ENCODE measurements around the gene TPRX1. TPM values are rescaled to one million over a fixed set of nuclear protein-coding genes. Genes with fewer than 3 reads are reported as not detected.

Gene TPRX1
- total and polyA plus RNA-seq, 5 experiments from 2014 or later, result not detected

GRCh38 chr19:47752440-47753211 lies 51.7 kb downstream of the TPRX1 start:
- peaks cover 9 to 85% (median 9%) of the 10 kb centered on the region in 3 donors for H3K36me3 Mint-ChIP-seq
- peak overlapping the region in 7 of 10 donors; percentile 35 to 84 (median 49) for H3K27ac Mint-ChIP-seq
- H3K27me3 Mint-ChIP-seq, result no peaks in the 10 kb centered on the region
- ATAC-seq (peak; percentile 48 to 69), DNase-seq (peak in 3 of 10 donors; percentile 30 to 46 (median 45))
- peak overlapping the region in 3 of 10 donors; percentile 15 to 51 (median 48) for H3K4me3 Mint-ChIP-seq
- peaks cover 11 to 52% (median 39%) of the 10 kb centered on the region in 4 donors for H3K4me1 Mint-ChIP-seq
- no peaks in the 10 kb centered on the region for H3K9me3 Mint-ChIP-seq
- POLR2A ChIA-PET, result interaction anchor here (0.7 kb wide), 1 partner anchor 11 kb away, joined by 3 read pairs; no protein-coding TSS in a partner anchor

Other genes with a start within 250 kb of the TPRX1 start
- under 1 TPM; 0.85 to 0.86 TPM for gene ZNF541, start 231.4 kb downstream of the TPRX1 start, total RNA-seq
- under 1 TPM in 1 of 3 donors, not detected in 2; 0.27 TPM for gene ZNF541, start 231.4 kb downstream of the TPRX1 start, polyA plus RNA-seq
- gene BICRA, start 195.4 kb downstream of the TPRX1 start, total RNA-seq, result 10 to 100 TPM; 32.7 to 35.5 TPM
- 1 to 10 TPM in 1 of 3 donors, under 1 TPM in 2; 0.23 to 1.4 (median 0.50) TPM for gene BICRA, start 195.4 kb downstream of the TPRX1 start, polyA plus RNA-seq
- not detected for gene EHD2, start 91.1 kb downstream of the TPRX1 start, total RNA-seq
- not detected for gene EHD2, start 91.1 kb downstream of the TPRX1 start, polyA plus RNA-seq
- 100 to 1,000 TPM; 847 to 882 TPM for gene NOP53, start 59.0 kb downstream of the TPRX1 start, total RNA-seq
- gene NOP53, start 59.0 kb downstream of the TPRX1 start, polyA plus RNA-seq, result 100 to 1,000 TPM; 266 to 443 (median 273) TPM
- gene SELENOW, start 25.8 kb downstream of the TPRX1 start, total RNA-seq, result 10 to 100 TPM; 93.3 to 97.4 TPM
- gene SELENOW, start 25.8 kb downstream of the TPRX1 start, polyA plus RNA-seq, result 100 to 1,000 TPM; 312 to 427 (median 418) TPM
- not detected for gene CRX, start 17.4 kb upstream of the TPRX1 start, total RNA-seq
- gene CRX, start 17.4 kb upstream of the TPRX1 start, polyA plus RNA-seq, result not detected
- gene TPRX2, start 54.7 kb upstream of the TPRX1 start, total RNA-seq, result not detected
- gene TPRX2, start 54.7 kb upstream of the TPRX1 start, polyA plus RNA-seq, result not detected
- not detected for gene SULT2A1, start 81.8 kb upstream of the TPRX1 start, total RNA-seq
- not detected for gene SULT2A1, start 81.8 kb upstream of the TPRX1 start, polyA plus RNA-seq
- not detected for gene BSPH1, start 187.6 kb upstream of the TPRX1 start, total RNA-seq
- not detected for gene BSPH1, start 187.6 kb upstream of the TPRX1 start, polyA plus RNA-seq
- not detected for gene ELSPBP1, start 190.1 kb upstream of the TPRX1 start, total RNA-seq
- gene ELSPBP1, start 190.1 kb upstream of the TPRX1 start, polyA plus RNA-seq, result not detected
- gene CABP5, start 239.5 kb upstream of the TPRX1 start, total RNA-seq, result not detected
- not detected for gene CABP5, start 239.5 kb upstream of the TPRX1 start, polyA plus RNA-seq